Liver (tissue), 9 donors: ENCODE results near the gene TP63. TPM values are rescaled to one million over a fixed set of nuclear protein-coding genes. Genes with fewer than 3 reads are reported as not detected.
A peak's percentile ranks its signal among the peaks of the same experiment; 100 is the strongest.

Source experiments
- DNase-seq: peaks from one replicate; pipeline ENCODE4 v3.0.0-alpha.2; 2017; ENCODE audit warnings: low spot score
- H3K27ac ChIP-seq, 2 donors: one replicate each; pipeline ENCODE4 v1.7.0; 2013; ENCODE audit warnings: inconsistent platforms in 2 of 2, low read length in 2 of 2, control low read depth in 1 of 2, low read depth in 1 of 2, mild to moderate bottlenecking in 1 of 2
- H3K27me3 ChIP-seq, 4 donors: one replicate each; pipeline versions ENCODE4 v1.6.1 to v1.7.0; 2013; ENCODE audit warnings: low read length in 3 of 4, inconsistent platforms in 1 of 4, mild to moderate bottlenecking in 1 of 4, moderate library complexity in 1 of 4; ENCODE audit not compliant: control insufficient read depth in 4 of 4, insufficient read depth in 4 of 4
- H3K36me3 ChIP-seq, 4 donors: one replicate each; pipeline versions ENCODE4 v1.6.1 to v1.7.0; 2013; ENCODE audit warnings: low read length in 3 of 4, mild to moderate bottlenecking in 3 of 4, low read depth in 1 of 4, moderate library complexity in 1 of 4; ENCODE audit not compliant: control insufficient read depth in 4 of 4, insufficient read depth in 3 of 4
- H3K4me1 ChIP-seq, 4 donors: one replicate each; pipeline versions ENCODE4 v1.6.1 to v1.7.0; 2013; ENCODE audit warnings: low read length in 3 of 4, mild to moderate bottlenecking in 3 of 4, moderate library complexity in 1 of 4; ENCODE audit not compliant: control insufficient read depth in 4 of 4, insufficient read depth in 4 of 4
- H3K4me3 ChIP-seq, 3 donors: one replicate each; pipeline versions ENCODE4 v1.6.1 to v1.7.0; 2013; ENCODE audit warnings: low read length in 3 of 3, control low read depth in 1 of 3, low read depth in 1 of 3, mild to moderate bottlenecking in 1 of 3
- H3K9ac ChIP-seq, 2 donors: one replicate each; pipeline ENCODE4 v1.7.0; 2013; ENCODE audit warnings: low read length in 2 of 2, mild to moderate bottlenecking in 2 of 2, moderate library complexity in 2 of 2, control low read depth in 1 of 2, low read depth in 1 of 2
- H3K9me3 ChIP-seq, 4 donors: one replicate each; pipeline versions ENCODE4 v1.6.1 to v1.7.0; 2013; ENCODE audit warnings: low read length in 3 of 4; ENCODE audit not compliant: control insufficient read depth in 4 of 4
- ATF3 ChIP-seq: IDR thresholded peaks from 2 replicates; pipeline ENCODE4 v1.6.1; 2016; ENCODE audit warnings: antibody characterized with exemption
- CTCF ChIP-seq: fragments of 150-350 bp; IDR thresholded peaks from 2 replicates; pipeline ENCODE4 v1.5.1; 2017; ENCODE audit warnings: improper control_type of control experiment, low read depth, low read length; ENCODE audit not compliant: missing input control
- FOXA1 ChIP-seq: IDR thresholded peaks from 2 replicates; pipeline ENCODE4 v1.6.1; 2016; ENCODE audit warnings: antibody characterized with exemption
- FOXA2 ChIP-seq: IDR thresholded peaks from 2 replicates; pipeline ENCODE4 v1.6.1; 2016; ENCODE audit warnings: antibody characterized with exemption
- HNF4A ChIP-seq, 2 donors: conservative IDR thresholded peaks; 2 replicates each; pipeline ENCODE4 v1.6.1; 2016; ENCODE audit warnings: antibody characterized with exemption in 2 of 2, mild to moderate bottlenecking in 2 of 2
- HNF4G ChIP-seq: IDR thresholded peaks from 2 replicates; pipeline ENCODE4 v1.6.1; 2016; ENCODE audit warnings: antibody characterized with exemption
- JUND ChIP-seq, 2 donors: IDR thresholded peaks; 2 replicates each; pipeline ENCODE4 v1.6.1; 2016; ENCODE audit warnings: antibody characterized with exemption in 2 of 2
- MAX ChIP-seq: IDR thresholded peaks from 2 replicates; pipeline ENCODE4 v1.6.1; 2016; ENCODE audit warnings: antibody characterized with exemption
- NR2F2 ChIP-seq: IDR thresholded peaks from 2 replicates; pipeline ENCODE4 v1.6.1; 2016; ENCODE audit warnings: antibody characterized with exemption
- RAD21 ChIP-seq, 2 donors: IDR thresholded peaks; 2 replicates each; pipeline ENCODE4 v1.6.1; 2016; ENCODE audit warnings: antibody characterized with exemption in 2 of 2, mild to moderate bottlenecking in 2 of 2
- REST ChIP-seq: IDR thresholded peaks from 2 replicates; pipeline ENCODE4 v1.6.1; 2016; ENCODE audit warnings: antibody characterized with exemption, mild to moderate bottlenecking
- RXRA ChIP-seq, 2 donors: IDR thresholded peaks; 2 replicates each; pipeline ENCODE4 v1.6.1; 2017 to 2018; ENCODE audit warnings: antibody characterized with exemption in 2 of 2, mild to moderate bottlenecking in 1 of 2
- SP1 ChIP-seq: IDR thresholded peaks from 2 replicates; pipeline ENCODE4 v1.6.1; 2018; ENCODE audit warnings: antibody characterized with exemption, mild to moderate bottlenecking
- TAF1 ChIP-seq: conservative IDR thresholded peaks from 2 replicates; pipeline ENCODE4 v1.6.1; 2016; ENCODE audit warnings: antibody characterized with exemption, mild to moderate bottlenecking
- ZBTB33 ChIP-seq: IDR thresholded peaks from 2 replicates; pipeline ENCODE4 v1.6.1; 2016; ENCODE audit warnings: antibody characterized with exemption
- WGBS: extraction: QIAGEN DNeasy Blood & Tissue Kit; methylation state at CpG from one replicate; pipeline ENCODE4 v1.1.7; 2013; 5-methylcytosine and 5-hydroxymethylcytosine counted together
- polyA plus RNA-seq, 2 donors: library from polyadenylated mRNA; stranded (reverse) in 1 of 2; unstranded in 1 of 2; fragments of 200-250 nt in 1 of 2; fragments of >200 nt in 1 of 2; fragmentation: Nextera tagmentation in 1 of 2; extraction: Ambion mirVana in 1 of 2; gene quantifications; one replicate each; pipeline versions ENCODE4 v1.2.1 to v1.2.3, GENCODE V29; 2013 to 2015
- total RNA-seq, 2 donors: library from RNA; depleted of rRNA; stranded (reverse); fragments of >200 nt; gene quantifications; one replicate each; pipeline ENCODE4 v1.2.3, GENCODE V29; 2014
- donor health status: healthy.
- donor health status: healthy.
- donor health status: healthy.
- donor health status: healthy.
- donor health status: healthy.

Gene TP63
- total and polyA plus RNA-seq, 4 donors: under 0.01 to 0.08 (median 0.05) TPM; not detected in 1

- TF ChIP-seq REST (no peak), HNF4G (no peak), JUND (IDR thresholded peaks at IDR 0.05) (no peak), MAX (no peak), SP1 (no peak), RAD21 (IDR thresholded peaks at IDR 0.05) (no peak), ATF3 (no peak), CTCF (no peak), ZBTB33 (no peak), TAF1 (no peak), RXRA (IDR thresholded peaks at IDR 0.05) (no peak), FOXA1 (no peak), FOXA2 (no peak)
- Histone ChIP-seq H3K27ac (no peak overlapping the region), H3K9me3 (no peaks in the 10 kb centered on the region)
Measured at GRCh38 chr3:189689625-189690024, 58.4 kb downstream of the TP63 start.

GRCh38 chr3:189690237-189690636 is 59.0 kb downstream of the TP63 start:
- WGBS: 13% methylated on average over 1 of the region's 1 CpG
- Histone ChIP-seq H3K9ac (no peak overlapping the region), H3K27ac (no peak overlapping the region), H3K4me1 (peaks cover 0 to 13% (median 11%) of the 10 kb centered on the region in 4 donors), H3K9me3 (no peaks in the 10 kb centered on the region), H3K4me3 (no peak overlapping the region), H3K36me3 (no peaks in the 10 kb centered on the region), H3K27me3 (no peaks in the 10 kb centered on the region)
- TF ChIP-seq RAD21 (IDR thresholded peaks at IDR 0.05): no peak
- TF ChIP-seq HNF4A (conservative IDR thresholded peaks at IDR 0.05): no peak
- no peak for TF ChIP-seq HNF4G
- TF ChIP-seq NR2F2: no peak
- no peak for TF ChIP-seq CTCF
- TF ChIP-seq JUND (IDR thresholded peaks at IDR 0.05): peak in 1 of 2 donors; percentile 3
- no peak for TF ChIP-seq REST
- no peak for DNase-seq

More at GRCh38 chr3:189689625-189690024, 58.4 kb downstream of the TP63 start:
- no peaks in the 10 kb centered on the region for H3K27me3 ChIP-seq
- H3K4me1 ChIP-seq: peaks cover 0 to 13% (median 11%) of the 10 kb centered on the region in 4 donors
- no peak overlapping the region for H3K4me3 ChIP-seq
- no peaks in the 10 kb centered on the region for H3K36me3 ChIP-seq
- H3K9ac ChIP-seq: no peak overlapping the region
- no peak for DNase-seq
